Ascending aorta (tissue), 2 donors: Measurements from ENCODE around the gene ISYNA1. TPM values are rescaled to one million over a fixed set of nuclear protein-coding genes. Genes with fewer than 3 reads are reported as not detected.

Experiments used
- DNase-seq, 2 donors: peaks; one replicate each; pipeline ENCODE4 v3.0.0-alpha.2; 2019; ENCODE audit warnings: low spot score in 2 of 2
- H3K27ac ChIP-seq, 2 donors: fragments of 200-600 bp; sonication (generic); one replicate each; pipeline ENCODE4 v1.5.1; 2016 to 2017; ENCODE audit warnings: mild to moderate bottlenecking in 1 of 2
- H3K27me3 ChIP-seq: fragments of 200-600 bp; sonication (generic); one replicate; pipeline ENCODE4 v1.5.1; 2017
- H3K36me3 ChIP-seq, 2 donors: fragments of 200-600 bp; sonication (generic); one replicate each; pipeline ENCODE4 v1.5.1; 2016
- H3K4me1 ChIP-seq, 2 donors: fragments of 200-600 bp; sonication (generic); one replicate each; pipeline ENCODE4 v1.5.1; 2016 to 2017; ENCODE audit warnings: mild to moderate bottlenecking in 1 of 2
- H3K4me3 ChIP-seq, 2 donors: fragments of 200-600 bp; sonication (generic); one replicate each; pipeline ENCODE4 v1.5.1; 2016 to 2017; ENCODE audit warnings: mild to moderate bottlenecking in 1 of 2
- H3K9me3 ChIP-seq, 2 donors: fragments of 200-600 bp; sonication (generic); one replicate each; pipeline ENCODE4 v1.5.1; 2016
- intact Hi-C: fragments of 100-400 bp; cut with DNase I; formaldehyde crosslinking; loops from one replicate; pipeline ENCODE4 v1.15.1; 2023
- total RNA-seq: library from RNA; depleted of rRNA; stranded (reverse); fragments of >200 nt; gene quantifications from one replicate; pipeline ENCODE4 v1.1.0, GENCODE V29; 2016
- TF ChIP-seq, protein P1 (sequence below), 3 experiments: fragments of 200-600 bp in 2 of 3; fragments of 450-650 bp in 1 of 3; sonication (generic) in 2 of 3; IDR thresholded peaks; one replicate each; pipeline ENCODE4 v1.5.1; 2016 to 2019; ENCODE audit warnings: antibody characterized with exemption in 3 of 3, mild to moderate bottlenecking in 1 of 3, moderate library complexity in 1 of 3

ISYNA1 gene
- total RNA-seq, 1 donor from 2014 or later = 93.1 TPM

DNA sequence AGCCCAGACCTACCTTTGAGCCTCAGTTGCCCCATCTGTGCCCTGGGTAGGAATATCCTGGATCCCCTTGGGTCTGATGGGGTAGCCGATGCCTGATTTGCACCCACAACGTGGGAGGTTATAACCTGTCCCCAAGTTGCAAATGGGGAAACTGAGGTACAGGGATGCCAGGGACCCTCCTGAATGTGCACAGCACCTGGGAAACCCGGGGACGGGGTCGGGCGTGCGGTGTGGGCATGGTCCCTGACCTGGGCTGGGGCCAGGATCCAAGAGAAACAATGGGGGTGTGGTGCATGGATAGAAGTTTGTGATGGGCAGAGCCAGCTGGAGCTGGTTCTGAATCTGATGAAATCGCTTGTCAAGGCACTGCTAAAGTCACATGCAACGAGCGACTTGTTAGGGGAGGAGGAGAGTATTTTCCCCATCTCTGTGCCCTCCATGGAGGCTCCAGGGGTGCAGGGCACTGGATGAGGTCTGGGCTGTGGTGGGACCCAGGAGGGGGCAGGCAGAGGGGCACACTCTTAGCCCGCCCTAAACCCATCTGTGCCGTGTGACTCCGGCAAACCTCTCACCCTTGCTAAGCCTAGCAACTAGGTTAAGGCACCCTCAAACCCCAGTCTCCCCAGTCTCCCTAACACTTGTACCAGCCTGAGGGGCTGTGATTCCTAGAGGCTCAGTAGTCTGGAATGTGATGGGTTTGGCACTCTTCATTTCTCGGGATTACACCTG, 51.2 kb downstream of the ISYNA1 start:
- Histone ChIP-seq H3K27me3 (no peaks in the 10 kb centered on the region), H3K4me1 (peaks cover 3 to 16% of the 10 kb centered on the region in 2 donors), H3K36me3 (no peaks in the 10 kb centered on the region), H3K4me3 (peak overlapping the region in 1 of 2 donors; percentile 24), H3K27ac (no peak overlapping the region), H3K9me3 (no peaks in the 10 kb centered on the region)
- TF ChIP-seq, protein P1, sequence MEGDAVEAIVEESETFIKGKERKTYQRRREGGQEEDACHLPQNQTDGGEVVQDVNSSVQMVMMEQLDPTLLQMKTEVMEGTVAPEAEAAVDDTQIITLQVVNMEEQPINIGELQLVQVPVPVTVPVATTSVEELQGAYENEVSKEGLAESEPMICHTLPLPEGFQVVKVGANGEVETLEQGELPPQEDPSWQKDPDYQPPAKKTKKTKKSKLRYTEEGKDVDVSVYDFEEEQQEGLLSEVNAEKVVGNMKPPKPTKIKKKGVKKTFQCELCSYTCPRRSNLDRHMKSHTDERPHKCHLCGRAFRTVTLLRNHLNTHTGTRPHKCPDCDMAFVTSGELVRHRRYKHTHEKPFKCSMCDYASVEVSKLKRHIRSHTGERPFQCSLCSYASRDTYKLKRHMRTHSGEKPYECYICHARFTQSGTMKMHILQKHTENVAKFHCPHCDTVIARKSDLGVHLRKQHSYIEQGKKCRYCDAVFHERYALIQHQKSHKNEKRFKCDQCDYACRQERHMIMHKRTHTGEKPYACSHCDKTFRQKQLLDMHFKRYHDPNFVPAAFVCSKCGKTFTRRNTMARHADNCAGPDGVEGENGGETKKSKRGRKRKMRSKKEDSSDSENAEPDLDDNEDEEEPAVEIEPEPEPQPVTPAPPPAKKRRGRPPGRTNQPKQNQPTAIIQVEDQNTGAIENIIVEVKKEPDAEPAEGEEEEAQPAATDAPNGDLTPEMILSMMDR (IDR thresholded peaks at IDR 0.05) = no peak
- DNase-seq = no peak
- intact Hi-C loops = no loop called here

DNA sequence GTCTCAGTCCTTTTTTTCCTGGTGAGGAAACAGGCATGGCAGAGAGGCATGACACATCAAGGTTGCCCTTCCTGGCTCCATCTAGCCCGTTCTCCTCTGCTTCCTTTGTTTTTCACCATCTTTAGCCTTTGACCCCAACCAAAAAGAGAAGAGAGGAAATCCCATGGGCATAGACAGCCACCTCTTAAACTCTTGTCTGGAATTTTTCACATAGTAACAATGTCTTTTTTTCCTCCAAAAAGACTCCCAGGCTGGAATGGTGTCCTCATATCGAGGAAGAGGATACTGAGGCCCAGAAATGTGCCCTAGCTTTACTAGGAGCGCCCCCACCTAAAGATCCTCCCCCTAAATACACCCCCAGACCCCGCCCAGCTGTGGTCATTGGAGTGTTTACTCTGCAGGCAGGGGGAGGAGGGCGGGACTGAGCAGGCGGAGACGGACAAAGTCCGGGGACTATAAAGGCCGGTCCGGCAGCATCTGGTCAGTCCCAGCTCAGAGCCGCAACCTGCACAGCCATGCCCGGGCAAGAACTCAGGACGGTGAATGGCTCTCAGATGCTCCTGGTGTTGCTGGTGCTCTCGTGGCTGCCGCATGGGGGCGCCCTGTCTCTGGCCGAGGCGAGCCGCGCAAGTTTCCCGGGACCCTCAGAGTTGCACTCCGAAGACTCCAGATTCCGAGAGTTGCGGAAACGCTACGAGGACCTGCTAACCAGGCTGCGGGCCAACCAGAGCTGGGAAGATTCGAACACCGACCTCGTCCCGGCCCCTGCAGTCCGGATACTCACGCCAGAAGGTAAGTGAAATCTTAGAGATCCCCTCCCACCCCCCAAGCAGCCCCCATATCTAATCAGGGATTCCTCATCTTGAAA, 52.0 kb downstream of the ISYNA1 start, which contains the start of gene GDF15:
Gene GDF15 (plus strand): TSS at position 484 of the 868 bp plus-strand sequence. CDS start 32 bp downstream, at position 516.
- peaks cover 3 to 18% of the 10 kb centered on the region in 2 donors for H3K4me1 ChIP-seq
- H3K27me3 ChIP-seq = no peaks in the 10 kb centered on the region
- no peak within 1 kb of the TSS for H3K27ac ChIP-seq
- intact Hi-C loops = no loop called here
- no peaks in the 10 kb centered on the region for H3K9me3 ChIP-seq
- H3K4me3 ChIP-seq = peak within 1 kb of the TSS in 1 of 2 donors; percentile 24
- TF ChIP-seq, protein P1 (IDR thresholded peaks at IDR 0.05) = peak; percentile 18 to 45 (median 36)
- DNase-seq = peak in 1 of 2 donors; percentile 73
- H3K36me3 ChIP-seq = no peaks in the 10 kb centered on the region

DNA sequence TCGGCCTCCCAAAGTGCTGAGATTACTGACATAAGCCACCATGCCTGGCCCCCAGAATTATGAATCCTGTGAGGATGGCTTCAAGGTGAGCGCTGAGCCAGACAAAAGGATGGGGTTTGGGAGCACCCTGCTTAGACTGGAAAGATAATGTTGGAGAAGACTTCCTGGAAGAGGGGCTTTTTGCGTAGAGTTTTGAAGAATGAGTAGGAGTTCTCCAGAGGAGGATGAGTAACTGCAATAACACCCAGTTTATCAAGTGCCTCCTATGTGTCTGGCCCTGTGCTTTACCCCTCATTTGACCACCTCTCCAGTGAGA, 52.6 kb downstream of the ISYNA1 start:
- no peak for DNase-seq
- no peaks in the 10 kb centered on the region for H3K36me3 ChIP-seq
- H3K27me3 ChIP-seq = no peaks in the 10 kb centered on the region
- H3K9me3 ChIP-seq = no peaks in the 10 kb centered on the region
- H3K27ac ChIP-seq = no peak overlapping the region
- no peak overlapping the region for H3K4me3 ChIP-seq
- TF ChIP-seq, protein P1 (IDR thresholded peaks at IDR 0.05) = no peak
- intact Hi-C loops = no loop called here
- peaks cover 7 to 23% of the 10 kb centered on the region in 2 donors for H3K4me1 ChIP-seq

DNA sequence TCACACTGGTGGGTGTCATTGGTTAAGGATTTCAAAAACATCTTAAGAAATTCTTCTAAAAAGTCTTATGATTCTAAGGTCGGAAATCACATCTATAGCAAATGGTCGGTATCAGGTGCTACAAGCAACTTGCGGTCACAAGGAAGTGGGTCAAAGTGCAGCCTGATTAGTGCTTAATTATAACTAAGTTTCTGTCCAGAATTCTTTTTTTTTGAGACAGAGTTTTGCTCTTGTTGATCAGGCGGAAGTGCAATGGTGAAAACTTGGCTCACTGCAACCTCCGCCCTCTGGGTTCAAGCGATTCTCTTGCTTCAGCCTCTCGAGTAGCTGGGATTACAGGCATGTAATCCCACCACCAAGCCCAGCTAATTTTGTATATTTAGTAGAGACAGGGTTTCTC, 53.2 kb downstream of the ISYNA1 start:
- intact Hi-C loops = no loop called here
- no peak overlapping the region for H3K27ac ChIP-seq

More for the DNA sequence above, 53.2 kb downstream of the ISYNA1 start:
- Histone ChIP-seq H3K9me3 (no peaks in the 10 kb centered on the region), H3K4me3 (no peak overlapping the region), H3K4me1 (peaks cover 7 to 26% of the 10 kb centered on the region in 2 donors), H3K36me3 (no peaks in the 10 kb centered on the region), H3K27me3 (no peaks in the 10 kb centered on the region)
- TF ChIP-seq, protein P1 (IDR thresholded peaks at IDR 0.05) = no peak
- no peak for DNase-seq

Other genes starting within 250 kb of the ISYNA1 start
- gene MPV17L2, start 244.9 kb downstream of the ISYNA1 start, total RNA-seq = 9.5 TPM
- 12.3 TPM for gene RAB3A, start 234.1 kb downstream of the ISYNA1 start, total RNA-seq
- not detected for gene PDE4C, start 211.7 kb downstream of the ISYNA1 start, total RNA-seq
- 51.2 TPM for gene IQCN, start 163.7 kb downstream of the ISYNA1 start, total RNA-seq
- gene JUND, start 156.5 kb downstream of the ISYNA1 start, total RNA-seq = 3,570 TPM
- 62.5 TPM for gene LSM4, start 115.1 kb downstream of the ISYNA1 start, total RNA-seq
- gene PGPEP1, start 97.5 kb downstream of the ISYNA1 start, total RNA-seq = 14.8 TPM
- gene GDF15, start 52.0 kb downstream of the ISYNA1 start, total RNA-seq = 8.5 TPM
- gene LRRC25, start 40.5 kb downstream of the ISYNA1 start, total RNA-seq = 6.9 TPM
- 233 TPM for gene SSBP4, start 18.7 kb downstream of the ISYNA1 start, total RNA-seq
- gene ELL, start 83.9 kb upstream of the ISYNA1 start, total RNA-seq = 30.5 TPM
- gene FKBP8, start 105.4 kb upstream of the ISYNA1 start, total RNA-seq = 395 TPM
- 178 TPM for gene KXD1, start 119.7 kb upstream of the ISYNA1 start, total RNA-seq
- gene UBA52, start 133.7 kb upstream of the ISYNA1 start, total RNA-seq = 554 TPM
- gene REX1BD, start 150.7 kb upstream of the ISYNA1 start, total RNA-seq = 173 TPM
- 638 TPM for gene CRLF1, start 168.7 kb upstream of the ISYNA1 start, total RNA-seq
- gene TMEM59L, start 174.7 kb upstream of the ISYNA1 start, total RNA-seq = not detected
- 52.8 TPM for gene KLHL26, start 198.9 kb upstream of the ISYNA1 start, total RNA-seq
- gene CRTC1, start 245.5 kb upstream of the ISYNA1 start, total RNA-seq = 10.0 TPM